NCI-H1092 (cell line): Measurements from ENCODE around the gene USP35.
"Not testable (repeated sequence)": the region's sequence is repeated elsewhere in the genome, so short reads cannot be mapped to it uniquely, and the experiment has no call there.

Experiments
- DNase-seq: peaks from one replicate; lab custom pipeline; 2025; lab: John Stamatoyannopoulos, UW

Gene USP35

DNA sequence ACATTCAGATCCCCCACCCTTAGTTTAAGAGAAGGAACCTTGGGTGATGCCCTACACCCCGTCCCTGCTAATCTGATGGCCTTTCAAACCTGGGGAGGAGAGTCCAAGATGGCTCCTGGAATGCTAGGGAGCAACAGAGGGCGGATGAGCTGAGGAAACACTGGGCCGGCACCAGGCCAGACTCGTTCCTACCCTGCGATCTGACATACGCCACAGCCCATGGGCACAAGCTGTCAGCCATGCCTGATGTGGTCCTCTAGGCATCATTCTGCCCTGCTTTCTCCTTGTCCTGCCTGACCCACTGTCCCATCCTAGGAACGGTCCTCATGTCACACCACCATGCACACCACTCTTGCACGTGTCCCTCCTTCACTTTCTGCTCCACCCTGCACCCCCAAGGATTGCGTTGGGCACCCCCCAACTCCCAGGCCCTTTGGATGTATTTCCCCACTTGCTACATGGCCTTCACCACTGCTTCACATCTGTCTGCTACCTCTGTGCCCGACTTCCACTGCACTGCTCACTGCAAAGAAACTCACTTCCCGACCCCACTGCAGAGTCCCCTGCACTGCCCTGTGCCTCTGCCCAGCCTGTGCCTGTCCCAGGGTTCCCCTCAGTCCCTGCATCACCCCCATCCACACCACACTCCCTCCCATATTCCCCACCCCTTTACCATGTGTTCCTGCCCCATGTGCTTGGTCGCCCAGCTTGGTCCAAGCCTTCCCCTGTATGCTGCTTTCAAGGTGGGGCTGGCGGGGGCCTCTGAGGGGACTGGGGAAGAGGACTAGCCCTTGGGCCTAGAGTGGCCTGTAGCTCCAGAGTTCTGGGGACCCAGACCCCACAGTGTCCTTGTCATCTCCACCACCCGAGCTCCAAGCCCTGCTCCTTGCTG, 29.2 kb downstream of the USP35 start:
- DNase-seq, result no peak

DNA sequence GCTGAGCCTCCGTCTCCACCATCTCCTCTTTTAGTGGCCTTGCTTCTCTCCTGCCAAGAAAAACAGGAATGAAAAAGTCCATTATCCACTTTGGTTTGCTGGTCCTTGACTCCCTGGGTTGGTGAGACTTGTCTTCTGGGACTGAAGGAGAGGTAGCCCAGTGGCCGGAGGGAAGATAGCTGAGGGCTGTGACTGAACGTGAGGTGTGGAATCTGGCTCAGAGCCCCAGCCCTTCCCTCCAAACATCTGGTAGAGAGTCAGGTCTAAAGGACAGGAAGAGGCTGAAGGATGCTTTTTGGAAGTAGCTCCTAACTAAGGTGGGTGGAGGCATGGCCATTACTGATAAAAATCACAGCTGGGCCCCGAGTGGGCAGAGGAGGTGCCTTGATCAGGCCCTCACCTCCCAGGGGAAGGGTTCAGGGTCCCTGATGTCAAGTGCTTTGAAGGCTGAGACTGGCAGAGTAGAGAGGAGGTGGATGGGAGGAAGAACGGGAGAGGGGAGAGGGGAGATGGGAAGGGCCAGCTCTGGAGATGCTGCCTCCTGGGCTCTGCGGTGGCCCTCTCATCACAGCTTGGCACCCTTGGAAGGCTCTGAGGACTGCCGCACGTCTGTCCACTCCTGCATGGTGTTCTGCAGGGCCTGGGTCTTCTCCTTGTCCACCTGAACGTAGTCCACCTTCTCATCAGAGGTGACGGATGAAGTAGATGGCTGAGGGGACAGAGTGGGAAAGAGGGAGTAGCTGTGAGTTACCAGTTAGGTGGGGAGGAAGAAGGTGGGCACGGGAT, 30.2 kb downstream of the USP35 start:
- no peak for DNase-seq

DNA sequence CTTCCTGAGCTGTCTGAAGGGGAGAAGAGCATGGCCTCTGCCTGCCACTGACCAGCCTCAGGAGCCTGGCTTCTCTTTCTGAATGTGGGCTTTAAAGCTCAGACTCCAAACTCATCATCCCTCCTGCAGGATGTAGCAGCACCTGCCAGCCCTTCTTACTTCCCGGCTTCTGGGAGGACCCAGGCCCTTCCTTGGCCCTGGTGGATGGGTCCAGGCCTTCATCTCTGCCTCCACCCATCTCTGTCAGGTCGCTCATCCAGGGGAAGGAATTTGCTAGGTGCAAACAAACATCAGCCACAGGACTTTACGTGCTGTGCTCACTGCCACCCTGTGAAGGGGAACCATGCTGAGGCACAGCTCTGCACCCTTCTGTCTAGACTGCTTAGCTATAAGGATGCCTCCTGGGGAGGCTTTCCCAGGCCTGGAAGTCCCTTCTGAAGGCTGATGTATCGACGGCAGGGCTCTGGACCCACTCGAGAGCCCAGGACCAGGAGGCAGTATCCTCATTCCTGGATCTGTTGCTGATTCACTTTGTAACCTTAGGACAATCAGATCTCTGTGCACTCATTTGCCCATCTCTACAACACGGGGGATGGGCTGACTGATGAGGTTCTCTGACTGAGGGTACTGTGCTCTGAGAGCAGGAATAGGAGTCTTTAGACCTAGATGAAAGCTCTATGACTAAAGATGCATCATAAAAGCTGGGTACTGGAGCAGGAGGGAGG, 30.9 kb downstream of the USP35 start:
- no peak for DNase-seq

DNA sequence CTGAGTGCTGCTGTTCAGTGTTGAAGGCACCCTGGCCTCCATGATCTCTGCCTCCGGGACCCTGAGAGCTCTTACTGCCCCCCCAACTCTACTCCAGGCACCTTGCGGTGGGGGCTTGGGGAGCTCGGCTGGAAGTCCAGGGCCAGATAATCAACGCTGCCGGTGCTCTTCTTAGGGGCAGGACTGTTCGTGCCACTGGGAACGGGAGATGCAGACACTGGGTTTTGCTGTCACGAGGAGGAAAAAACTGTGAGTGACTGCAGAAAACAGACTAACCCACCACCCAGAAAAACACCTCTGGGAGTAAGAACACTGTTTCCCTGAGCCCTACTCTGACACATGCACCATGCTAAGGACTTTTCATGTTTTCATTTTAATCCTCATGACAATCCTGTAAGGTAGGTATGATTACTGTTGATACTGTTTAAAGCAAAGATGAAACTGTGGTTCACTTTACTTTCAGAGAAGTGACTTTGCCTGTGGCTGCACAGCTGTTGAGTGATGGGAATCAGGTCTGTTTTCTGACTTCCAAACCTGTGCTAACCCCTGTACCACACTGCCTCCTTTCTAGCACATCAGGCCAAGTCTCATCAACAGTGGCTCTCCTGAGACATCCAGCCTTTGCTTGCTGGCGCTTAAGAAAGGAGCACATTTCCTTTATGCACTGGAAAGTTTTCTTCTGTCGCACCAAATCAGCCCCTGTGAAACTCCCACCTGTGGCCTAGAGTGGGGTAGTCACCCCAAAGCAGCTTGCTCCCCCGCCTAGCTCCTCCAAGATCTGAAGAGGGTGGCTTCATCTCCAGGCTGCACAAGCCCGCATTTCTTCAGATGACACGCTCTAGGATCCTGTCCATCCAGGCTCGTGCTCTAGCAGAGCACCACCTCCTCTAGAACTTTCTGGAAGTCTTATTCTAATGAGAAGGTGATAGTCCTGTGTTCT, 31.8 kb downstream of the USP35 start:
- no peak for DNase-seq

DNA sequence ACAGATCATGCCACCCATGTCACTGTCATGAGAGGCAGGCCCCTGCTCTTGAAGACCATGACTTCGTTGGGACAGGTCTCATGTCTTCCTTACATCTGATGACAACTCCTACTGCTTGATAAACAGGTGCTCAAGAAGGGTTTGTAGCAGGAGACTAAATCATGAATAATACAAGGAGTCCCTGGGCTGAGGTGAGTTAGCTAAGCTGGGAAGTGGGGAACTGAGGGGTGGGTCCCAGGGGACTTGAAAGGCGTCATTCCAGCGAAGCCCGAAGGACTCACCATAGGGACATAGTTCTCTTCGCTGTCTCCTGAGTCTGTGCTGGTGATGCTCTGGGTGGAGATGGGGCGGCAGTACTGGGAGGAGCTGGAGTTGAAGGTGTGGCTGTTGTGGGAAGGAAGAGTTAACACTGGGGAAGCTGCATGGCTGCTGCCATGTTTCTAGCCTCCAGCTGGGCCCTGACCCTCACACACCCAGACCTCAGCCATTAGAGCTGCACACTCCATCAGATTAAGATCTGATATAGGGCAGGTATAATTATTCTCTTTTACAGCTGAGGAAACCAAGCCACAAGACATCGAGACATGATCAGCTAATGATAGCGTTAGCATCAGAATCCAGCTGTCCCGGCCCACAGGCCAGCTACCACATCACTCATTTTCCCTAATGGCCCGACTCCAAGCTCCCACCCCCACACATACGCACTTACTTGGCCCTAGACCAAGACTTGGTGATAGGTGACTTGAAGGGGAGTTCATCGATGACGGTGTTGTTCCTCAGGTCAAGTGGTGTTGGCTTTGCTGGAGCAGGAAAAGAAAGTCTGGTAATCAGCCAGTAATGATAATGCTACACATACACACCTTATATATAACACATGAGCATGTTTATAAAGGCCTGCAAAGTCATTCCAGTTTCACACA, 32.9 kb downstream of the USP35 start:
- DNase-seq, result no peak

DNA sequence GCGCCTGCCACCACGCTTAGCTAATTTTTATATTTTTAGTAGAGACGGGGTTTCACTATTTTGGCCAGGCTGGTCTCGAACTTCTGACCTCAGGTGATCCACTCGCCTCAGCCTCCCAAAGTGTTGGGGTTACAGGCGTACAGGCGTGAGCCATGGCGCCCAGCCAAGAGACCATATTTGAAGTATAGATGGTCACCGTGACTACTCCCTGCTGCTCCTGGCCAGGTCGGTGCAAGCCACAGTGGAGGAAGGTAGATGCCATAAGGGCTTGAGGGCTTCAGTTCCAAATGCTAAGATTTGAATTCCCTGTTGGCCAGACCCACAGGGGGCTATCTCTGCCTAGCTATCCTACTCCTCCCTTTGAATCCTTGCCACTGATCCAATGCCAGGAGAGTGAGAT, 34.0 kb downstream of the USP35 start:
- DNase-seq, result not testable (repeated sequence)

DNA sequence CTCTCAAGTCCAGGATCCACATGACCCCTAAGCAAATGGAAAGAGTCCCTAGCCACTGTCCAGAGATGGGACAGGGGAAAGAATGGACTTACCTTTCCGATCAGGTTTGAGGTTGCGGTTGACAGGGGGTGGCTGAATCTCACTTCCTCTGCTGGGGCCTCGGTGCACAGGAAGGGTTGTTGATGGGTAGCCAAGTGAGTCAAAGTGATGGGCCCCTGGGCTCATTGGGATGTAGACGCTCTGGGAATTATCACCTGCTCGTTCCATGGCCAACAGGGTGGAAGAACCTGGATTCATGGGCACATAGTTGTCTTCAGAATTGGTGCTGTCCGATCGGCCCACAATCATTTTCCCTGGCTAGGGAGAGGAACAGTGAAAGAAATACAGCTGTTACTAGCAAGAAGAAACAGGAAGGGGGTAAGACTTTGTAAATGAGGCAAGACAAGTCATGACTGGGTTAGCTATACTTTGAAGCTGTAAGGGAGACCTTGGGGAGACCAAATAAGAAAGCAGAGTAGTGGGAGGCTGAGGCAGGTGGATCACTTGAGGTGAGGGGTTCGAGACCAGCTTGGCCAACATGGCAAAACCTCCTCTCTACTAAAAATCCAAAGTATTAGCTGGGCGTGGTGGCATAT, 34.7 kb downstream of the USP35 start:
- DNase-seq, result no peak

DNA sequence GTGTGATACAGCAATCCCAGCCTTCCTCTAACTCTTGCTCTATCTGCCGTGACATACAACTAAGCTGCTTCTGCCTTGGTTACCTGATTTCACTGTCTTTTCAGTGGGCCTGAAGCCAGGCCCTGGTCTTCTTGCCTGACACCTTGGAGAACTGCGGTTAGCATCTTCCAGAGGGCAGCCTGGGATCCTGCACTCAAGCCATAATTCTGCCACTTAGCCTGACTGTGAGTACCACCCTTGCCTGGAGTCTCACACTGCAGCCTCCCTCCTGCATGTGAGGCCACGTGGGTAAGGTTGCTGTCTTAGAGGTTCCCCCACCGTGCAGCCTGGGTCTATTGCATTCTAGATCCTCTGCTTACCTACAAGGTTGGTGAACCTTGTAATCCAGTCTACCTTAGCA, 35.8 kb downstream of the USP35 start:
- no peak for DNase-seq

DNA sequence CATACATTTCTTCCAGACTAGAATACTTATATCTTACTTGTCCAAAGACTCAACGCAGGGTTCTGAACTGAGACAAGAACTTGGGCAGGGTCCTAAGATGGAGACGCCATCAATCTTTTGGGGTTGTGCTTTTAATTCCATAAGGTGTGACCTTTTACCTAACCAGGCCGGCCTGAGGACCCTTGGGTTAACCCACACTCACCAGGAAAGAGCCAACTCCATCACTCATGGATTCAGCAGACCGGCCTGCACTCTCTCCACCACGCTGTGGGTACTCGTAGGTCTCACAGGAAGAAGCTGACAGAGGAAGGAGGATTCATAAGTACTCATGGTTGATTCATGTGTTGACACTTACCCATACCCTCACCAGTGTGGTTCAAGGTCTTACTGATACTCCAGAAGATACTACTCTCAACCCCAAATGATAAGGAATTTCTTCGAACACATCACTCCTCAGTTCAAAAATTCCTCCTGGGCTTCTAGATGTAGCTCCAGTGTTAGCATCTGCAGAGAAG, 36.2 kb downstream of the USP35 start:
- no peak for DNase-seq

DNA sequence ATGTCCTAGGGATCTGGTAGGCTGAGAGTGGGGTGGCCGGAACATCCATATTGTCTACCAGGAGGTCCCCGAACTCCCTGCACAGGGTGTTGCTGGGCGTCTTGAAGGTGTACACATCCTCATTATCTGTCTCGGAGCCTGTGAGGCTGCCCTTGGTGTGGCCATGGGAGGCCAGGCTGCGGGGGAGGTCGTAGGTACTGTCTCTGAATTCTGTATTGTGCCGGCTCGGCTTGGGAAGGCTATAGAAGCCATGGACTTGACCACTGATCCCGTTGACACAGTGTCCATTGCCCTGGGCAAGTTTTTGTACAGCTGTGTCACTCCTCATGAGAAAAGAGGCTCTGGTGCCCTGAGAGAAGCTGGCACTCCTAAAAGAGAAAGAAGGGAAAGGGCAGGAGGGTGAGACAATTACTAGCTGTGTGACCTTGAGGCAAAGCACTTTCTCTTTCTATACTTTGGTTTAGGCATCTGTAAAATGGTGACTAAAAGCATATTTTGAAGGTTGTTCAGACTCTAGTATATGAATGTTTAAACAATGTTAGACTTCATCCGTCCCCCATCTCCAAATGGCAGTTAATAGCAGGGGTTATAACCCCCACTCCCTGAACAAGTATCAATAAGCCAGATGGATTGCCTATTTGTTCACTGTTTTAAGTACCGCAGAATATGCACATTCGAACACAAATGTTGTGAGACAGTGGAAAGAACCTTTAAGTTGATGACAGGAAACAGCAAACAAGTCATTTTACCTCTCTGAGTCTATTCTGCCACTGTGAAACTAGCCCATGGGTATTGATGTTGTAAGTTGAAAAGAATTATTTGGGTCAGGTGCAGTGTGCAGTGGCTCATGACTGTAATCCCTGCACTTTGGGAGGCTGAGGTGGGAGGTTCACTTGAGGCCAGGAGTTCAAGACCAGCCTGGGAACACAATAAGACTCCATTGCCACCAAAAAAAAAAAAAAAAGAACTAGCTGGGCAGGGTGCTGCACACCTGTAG, 38.3 kb downstream of the USP35 start:
- DNase-seq, result no peak

DNA sequence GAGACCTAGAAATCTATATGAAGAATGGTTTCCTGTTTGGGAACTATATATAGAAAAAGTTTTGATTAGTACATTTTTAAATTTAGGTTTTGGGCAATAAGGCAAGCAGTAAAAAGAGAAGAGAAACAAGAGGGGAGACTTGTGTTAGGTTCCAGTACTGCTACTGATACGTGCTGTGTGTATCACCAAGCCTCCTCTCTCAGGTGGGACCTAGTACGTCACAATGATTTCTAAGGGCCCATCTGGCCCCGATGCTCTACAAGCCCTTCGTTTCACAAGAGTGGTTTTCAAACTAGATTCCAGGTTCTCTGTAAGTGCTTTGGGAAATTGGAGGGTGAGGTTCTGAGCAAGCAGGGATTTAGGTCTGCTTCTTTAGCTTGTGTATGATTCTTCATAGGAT, 39.2 kb downstream of the USP35 start:
- DNase-seq, result no peak

DNA sequence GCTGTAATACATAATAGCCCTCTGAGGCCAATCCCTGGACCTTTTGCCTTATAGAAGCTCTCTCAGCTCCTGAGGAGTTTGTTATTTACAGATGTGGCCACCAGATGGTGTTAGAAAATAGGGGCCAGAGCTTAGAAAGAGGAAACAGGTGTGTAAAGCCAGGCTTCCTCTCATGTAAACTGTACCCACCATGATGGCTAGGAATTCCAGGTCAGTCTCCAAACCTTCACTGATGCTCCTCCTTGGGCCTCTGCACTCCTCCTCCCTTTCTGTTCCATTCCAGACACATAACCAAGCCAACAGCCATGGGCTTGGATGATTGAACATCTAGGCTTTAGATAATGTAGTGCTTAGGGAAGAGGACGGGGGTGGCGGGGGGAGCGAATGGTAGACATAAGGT, 39.7 kb downstream of the USP35 start:
- DNase-seq, result peak; percentile 78

DNA sequence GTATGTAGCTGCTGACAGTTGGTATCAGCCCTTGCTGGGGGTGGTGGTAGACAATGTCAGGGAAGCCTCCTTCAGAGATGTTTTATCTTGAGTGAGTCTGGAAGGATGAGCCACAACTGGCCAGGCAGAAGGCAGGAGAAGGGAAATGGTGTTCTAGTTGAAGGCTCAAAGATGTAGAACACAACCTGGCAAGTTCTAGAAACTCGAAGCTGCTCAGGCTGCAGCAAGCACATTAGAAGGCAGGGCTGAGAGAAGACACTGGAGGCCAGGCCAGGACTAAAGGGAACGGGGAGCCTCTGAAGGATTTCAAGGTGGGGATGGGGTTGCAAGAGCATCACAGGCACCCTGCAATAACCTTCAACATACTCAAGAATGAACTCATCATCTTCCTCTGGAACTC, 40.4 kb downstream of the USP35 start:
- DNase-seq, result no peak

DNA sequence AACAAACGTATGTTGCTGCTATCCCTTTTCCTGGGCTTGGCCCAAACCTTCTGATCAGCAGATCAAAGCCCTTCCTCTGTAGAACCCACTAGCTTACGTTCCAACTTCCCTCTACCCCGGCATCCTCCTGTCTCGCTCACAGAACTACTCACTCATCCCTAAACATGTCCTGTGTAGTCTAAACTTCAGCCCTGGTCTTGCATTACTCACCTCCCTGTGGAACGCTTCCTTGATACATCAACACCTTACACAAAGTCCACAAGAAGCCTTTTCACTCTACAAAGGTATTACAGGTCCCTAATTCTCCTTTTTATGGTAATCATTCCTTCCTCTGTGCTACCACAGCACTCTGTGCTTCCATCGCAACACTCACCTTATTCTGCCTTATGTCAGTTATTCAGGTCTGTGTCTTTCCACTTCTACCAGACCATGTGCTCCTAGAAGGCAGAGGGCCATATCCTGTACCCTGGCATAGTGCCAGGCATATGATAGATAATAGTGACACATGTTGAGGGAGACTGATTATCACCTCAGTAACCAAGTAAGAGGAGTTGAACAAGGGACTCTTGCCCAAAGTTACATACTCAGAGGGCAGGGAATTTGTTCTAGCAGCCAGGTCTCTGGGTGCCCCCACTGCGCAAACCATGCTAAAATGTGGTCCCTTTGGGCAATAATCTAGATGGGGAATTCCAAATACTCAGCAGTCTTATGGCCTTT, 41.6 kb downstream of the USP35 start:
- DNase-seq, result no peak

DNA sequence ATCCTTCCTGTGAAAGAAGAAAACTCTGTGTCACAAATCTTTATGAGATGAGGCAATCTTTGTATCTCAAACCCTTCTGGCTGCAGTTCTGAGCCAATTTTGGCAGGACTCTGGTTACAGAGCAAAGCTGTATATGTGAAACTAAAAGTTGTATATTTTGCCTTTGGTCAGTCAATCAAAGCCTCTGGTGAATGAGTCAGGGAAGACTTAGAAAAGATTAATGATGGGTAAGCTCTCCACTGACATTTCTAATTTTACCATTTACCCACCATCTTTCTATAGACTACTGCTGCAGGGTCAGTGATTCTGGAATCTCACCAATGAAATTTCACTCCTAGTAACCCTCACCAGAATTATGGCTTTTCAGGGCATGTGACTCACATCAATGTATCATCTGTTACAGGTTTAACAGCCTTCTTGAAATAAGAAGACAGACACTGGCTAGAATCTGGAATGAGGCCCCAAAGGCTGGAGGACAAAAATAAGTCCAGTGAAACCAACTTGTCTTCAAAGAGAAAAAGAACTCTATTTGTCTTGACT, 43.3 kb downstream of the USP35 start:
- DNase-seq, result no peak

DNA sequence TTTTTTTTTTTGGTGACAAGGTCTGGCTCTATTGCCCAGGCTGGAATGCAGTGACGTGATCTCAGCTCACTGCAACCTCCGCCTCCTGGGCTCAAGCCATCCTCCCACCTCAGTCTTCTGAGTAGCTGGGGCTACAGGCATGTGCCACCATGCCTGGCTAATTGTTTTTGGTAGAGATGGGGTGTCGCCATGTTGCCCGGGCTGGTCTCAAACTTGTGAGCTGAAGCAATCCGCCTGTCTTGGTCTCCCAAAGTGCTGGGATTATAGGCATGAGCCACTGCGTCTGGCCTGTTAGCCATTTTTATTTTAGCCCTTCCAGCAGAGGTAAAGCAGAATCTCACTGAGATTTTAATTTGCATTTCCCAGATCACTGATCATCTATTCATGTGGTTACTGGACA, 44.3 kb downstream of the USP35 start:
- DNase-seq, result not testable (repeated sequence)

DNA sequence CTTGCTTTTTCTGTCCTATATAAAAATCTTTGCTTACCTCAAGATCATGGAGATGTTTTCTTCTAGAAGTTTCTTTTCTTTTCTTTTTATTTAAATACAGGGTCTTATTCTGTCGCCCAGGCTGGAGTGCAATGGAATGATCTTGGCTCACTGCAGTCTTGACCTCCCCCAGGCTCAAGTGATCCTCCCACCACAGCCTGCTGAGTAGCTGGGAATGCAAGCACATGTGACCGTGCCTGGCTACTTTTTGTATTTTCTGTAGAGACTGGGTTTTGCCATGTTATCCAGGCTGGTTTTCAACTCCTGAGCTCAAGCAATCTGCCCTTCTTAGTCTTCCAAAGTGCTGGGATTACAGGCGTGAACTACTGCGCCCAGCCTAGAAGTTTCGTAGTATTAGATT, 45.3 kb downstream of the USP35 start:
- DNase-seq, result no peak
